OCI-LY3 (cell line): ENCODE data around the gene SLC9C2.

ENCODE experiments used
- CTCF ChIP-seq: fragments of 200-600, 300-600 bp; sonication (generic); IDR thresholded peaks from 2 replicates; pipeline ENCODE4 v1.5.1; 2014; ENCODE audit warnings: antibody characterized with exemption, low read length, low read depth
- EZH2phosphoT487 ChIP-seq: fragments of 200-600 bp; shearing (Covaris generic); IDR thresholded peaks from 2 replicates; pipeline ENCODE4 v1.6.1; 2018; ENCODE audit warnings: antibody characterized with exemption, mixed run types, low read depth

- TF ChIP-seq CTCF (no peak), EZH2phosphoT487 (no peak)
Observed at GRCh38 chr1:173560285-173560880, 42.5 kb downstream of the SLC9C2 start.
